K562 (cell line): ENCODE measurements around the gene ROPN1L. TPM values are rescaled to one million over a fixed set of nuclear protein-coding genes. Genes with fewer than 3 reads are reported as not detected.

Experiments
- ATAC-seq: fragments of 200-7000 bp; cut with Tn5 transposase; 3 replicates; pipeline ENCODE4 v1.9.1; 2020; ENCODE audit warnings: moderate library complexity
- BruUV-seq: library from RNA; stranded (reverse); fragments of 400-500 nt; replicated peaks from 2 replicates; lab custom pipeline; 2021; lab: Mats Ljungman, UMichigan
- CTCF ChIA-PET: fragments of 300-600 bp; formaldehyde crosslinking; extraction: SDS; loops from one replicate; lab custom pipeline; 2021; ENCODE audit warnings: low intra/inter-chr PET ratio; lab: Yijun Ruan, JAX
- POLR2A ChIA-PET: fragments of 300-600, 350-650 bp; sonication (Branson Sonifier 250); formaldehyde crosslinking; extraction: SDS; loops from one replicate; lab custom pipeline; 2021; ENCODE audit warnings: antibody characterized with exemption, inconsistent platforms; lab: Yijun Ruan, JAX
- DNase-seq, 4 experiments: peaks; one replicate each; pipeline versions ENCODE4 v3.0.0 to v3.0.0-alpha.2; 2011 to 2018; ENCODE audit warnings: low spot score in 3 of 4, mixed read lengths in 3 of 4; ENCODE audit errors: extremely low read depth in 1 of 4
- FAIRE-seq: peaks from 2 replicates; lab custom pipeline; 2011; peaks lifted over from hg19 to GRCh38; lab: Jason Lieb, UNC
- H2AFZ ChIP-seq: 2 replicates; pipeline ENCODE4 v1.6.0; 2011; ENCODE audit warnings: low read depth, low read length, control low read depth, inconsistent platforms
- H3K27ac ChIP-seq: fragments of 200-600 bp; 3 replicates; pipeline ENCODE4 v1.8.0; 2011; ENCODE audit warnings: low read depth, mild to moderate bottlenecking, control low read depth, inconsistent platforms, low read length, moderate library complexity, mixed read lengths; ENCODE audit errors: extremely low read depth
- H3K27me3 ChIP-seq, 2 experiments: fragments of 300-600 bp in 1 of 2; 2 replicates in 1 of 2; 3 replicates in 1 of 2; pipeline versions ENCODE4 v1.6.0 to v1.8.0; 2011; ENCODE audit warnings: inconsistent platforms in 2 of 2, low read length in 2 of 2, mild to moderate bottlenecking in 1 of 2, mixed read lengths in 1 of 2, moderate library complexity in 1 of 2; ENCODE audit not compliant: control insufficient read depth in 2 of 2, insufficient read depth in 2 of 2
- H3K36me3 ChIP-seq: fragments of 300-600 bp; 3 replicates; pipeline ENCODE4 v1.8.0; 2011; ENCODE audit warnings: mild to moderate bottlenecking, low read length, inconsistent platforms; ENCODE audit not compliant: control insufficient read depth, insufficient read depth
- H3K4me1 ChIP-seq, 2 experiments: fragments of 200-600 bp in 1 of 2; replicated peaks in 1 of 2; 2 replicates in 1 of 2; 3 replicates in 1 of 2; pipeline versions ENCODE4 v1.5.1 to v1.8.0; 2011; ENCODE audit warnings: inconsistent platforms in 2 of 2, low read length in 2 of 2, mild to moderate bottlenecking in 1 of 2, mixed read lengths in 1 of 2, moderate library complexity in 1 of 2; ENCODE audit not compliant: control insufficient read depth in 2 of 2, insufficient read depth in 2 of 2
- H3K4me2 ChIP-seq: 2 replicates; pipeline ENCODE4 v1.6.1; 2011; ENCODE audit warnings: low read length, control low read depth, inconsistent platforms, mixed read lengths; ENCODE audit not compliant: insufficient read depth
- H3K4me3 ChIP-seq: fragments of 200-600 bp; sonication (generic), shearing (Covaris generic); 2 replicates; pipeline ENCODE4 v1.5.1; 2016; ENCODE audit warnings: control low read depth, inconsistent platforms
- H3K79me2 ChIP-seq: fragments of 200-600 bp; 3 replicates; pipeline ENCODE4 v1.8.0; 2011; ENCODE audit warnings: low read length, inconsistent platforms; ENCODE audit not compliant: control insufficient read depth, insufficient read depth
- H3K9ac ChIP-seq, 2 experiments: 2 replicates each; pipeline versions ENCODE4 v1.6.0 to v1.6.1; 2011; ENCODE audit warnings: low read depth in 2 of 2, low read length in 2 of 2, control low read depth in 1 of 2, inconsistent platforms in 1 of 2, mild to moderate bottlenecking in 1 of 2, mixed read lengths in 1 of 2; ENCODE audit not compliant: insufficient read depth in 1 of 2
- H3K9me1 ChIP-seq: one replicate; pipeline ENCODE4 v1.6.0; 2011; ENCODE audit warnings: inconsistent platforms, mild to moderate bottlenecking, low read length, moderate library complexity; ENCODE audit not compliant: control insufficient read depth, insufficient read depth
- H3K9me3 ChIP-seq: replicated peaks from 2 replicates; pipeline ENCODE4 v1.5.1; 2011; ENCODE audit warnings: low read depth, low read length, inconsistent platforms; ENCODE audit not compliant: control insufficient read depth, insufficient read depth
- H4K20me1 ChIP-seq: replicated peaks from 2 replicates; pipeline ENCODE4 v1.6.1; 2011; ENCODE audit warnings: low read length, inconsistent platforms, mixed read lengths; ENCODE audit not compliant: control insufficient read depth, insufficient read depth
- BDP1 ChIP-seq: IDR thresholded peaks from 3 replicates; pipeline ENCODE4 v1.6.1; 2011; ENCODE audit not compliant: insufficient read length, insufficient read depth
- FOXJ2 ChIP-seq: fragments of 200-800 bp; sonication (Bioruptor generic); IDR thresholded peaks from 2 replicates; pipeline ENCODE4 v1.6.1; 2016; ENCODE audit warnings: missing genetic modification characterization, missing compliant biosample characterization
- NFATC3 ChIP-seq: fragments of 450-650 bp; IDR thresholded peaks from 2 replicates; pipeline ENCODE4 v1.6.1; 2017; ENCODE audit warnings: mild to moderate bottlenecking
- RBM14 ChIP-seq: fragments of 200-400 bp; formaldehyde crosslinking; IDR thresholded peaks from 2 replicates; pipeline ENCODE4 v1.6.1; 2018; ENCODE audit warnings: low read depth, mild to moderate bottlenecking, low read length, moderate library complexity, borderline replicate concordance; ENCODE audit not compliant: insufficient read depth
- SP1 ChIP-seq: sonication (generic); formaldehyde crosslinking; IDR thresholded peaks from 2 replicates; pipeline ENCODE4 v1.8.1; 2022; ENCODE audit warnings: mild to moderate bottlenecking, missing genetic modification reagents
- ZNF197 ChIP-seq: fragments of 200-800 bp; sonication (Bioruptor generic); IDR thresholded peaks from 2 replicates; pipeline ENCODE4 v1.6.1; 2016; ENCODE audit warnings: low read depth, missing genetic modification characterization, missing compliant biosample characterization
- ZNF75A ChIP-seq: fragments of 450-650 bp; formaldehyde crosslinking; IDR thresholded peaks from 2 replicates; pipeline ENCODE4 v1.4.0; 2020; ENCODE audit warnings: mild to moderate bottlenecking
- WGBS: fragments of 100-300 bp; shearing (Covaris generic); methylation state at CpG from one replicate; pipeline ENCODE4 v1.1.6; 2016; ENCODE audit warnings: low coverage, mixed read lengths; ENCODE audit not compliant: insufficient coverage; ENCODE audit errors: missing lambda C conversion rate; 5-methylcytosine and 5-hydroxymethylcytosine counted together
- in situ Hi-C: fragments of 300-500 bp; cut with MboI; formaldehyde crosslinking; loops from 4 replicates; pipeline ENCODE4 v1.15.0; 2018; ENCODE audit warnings: inconsistent platforms, mixed read lengths
- intact Hi-C: fragments of 100-400 bp; cut with micrococcal nuclease; formaldehyde crosslinking; loops from 2 replicates; pipeline ENCODE4 v1.14.2; 2022
- polyA plus RNA-seq, 8 experiments: library from polyadenylated mRNA; depleted of rRNA in 4 of 8; stranded (reverse) in 5 of 8; unstranded in 3 of 8; fragments of >200 nt; fragmentation: Nextera tagmentation in 2 of 8; fragmentation: Illumina TruSeq in 1 of 8; extraction: Ambion mirVana in 2 of 8; extraction: Trizol in 1 of 8; gene quantifications; 2 replicates each; pipeline versions ENCODE4 v1.2.1 to v1.2.3, GENCODE V29; 2011 to 2014; ENCODE audit warnings: inconsistent platforms in 1 of 8, missing spikeins in 1 of 8
- total RNA-seq, 7 experiments: library from RNA; depleted of rRNA in 6 of 7; stranded (reverse); fragments of >200 nt in 6 of 7; fragmentation: Illumina TruSeq in 2 of 7; extraction: Trizol in 2 of 7; gene quantifications; 2 replicates each; pipeline versions ENCODE4 v1.2.1 to v1.2.3, GENCODE V29; 2011 to 2021; ENCODE audit warnings: low replicate concordance in 1 of 7
- TF ChIP-seq, protein P1 (sequence below), 2 experiments: IDR thresholded peaks in 1 of 2; conservative IDR thresholded peaks in 1 of 2; 2 replicates each; pipeline ENCODE4 v1.6.1; 2016; ENCODE audit warnings: low read depth in 2 of 2, mild to moderate bottlenecking in 1 of 2, missing compliant biosample characterization in 1 of 2, missing genetic modification characterization in 1 of 2, moderate library complexity in 1 of 2
- TF ChIP-seq, protein P2 (sequence below): fragments of 250-450 bp; sonication (Bioruptor Pico); IDR thresholded peaks from 2 replicates; pipeline ENCODE4 v1.5.0; 2021; ENCODE audit warnings: mild to moderate bottlenecking, borderline replicate concordance

Gene ROPN1L
- total and polyA plus RNA-seq, 9 of the 15 experiments (the other 6 are each of a cell fraction or from before 2014, with no cell fraction given): 0.04 to 0.85 (median 0.24) TPM; not detected in 3

DNA sequence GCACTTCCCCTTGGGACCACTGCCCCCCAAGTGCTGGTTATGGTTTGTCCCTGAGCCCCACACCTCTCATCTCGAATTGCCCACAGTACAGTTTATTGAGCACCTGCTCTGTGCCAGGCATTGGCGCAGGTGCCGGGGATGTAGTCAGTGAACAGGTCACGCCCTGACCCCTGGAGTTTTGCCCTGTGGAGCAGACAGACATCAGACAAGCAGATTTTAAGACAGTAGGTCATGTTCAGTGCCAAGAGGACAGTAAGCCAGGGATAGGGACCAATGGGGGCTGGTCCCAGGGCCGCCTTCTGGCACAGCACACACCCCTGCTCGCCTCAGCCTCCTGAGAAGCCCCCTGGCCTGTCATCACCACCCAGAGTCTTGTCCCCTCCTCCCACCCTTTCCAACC lies 21.9 kb downstream of the ROPN1L start:
- no peaks in the 10 kb centered on the region for H3K36me3 ChIP-seq

More for the DNA sequence above, 21.9 kb downstream of the ROPN1L start:
- H3K9me3 ChIP-seq: no peaks in the 10 kb centered on the region
- H3K9ac ChIP-seq: no peak overlapping the region; a peak in 1 of 4 replicates
- peaks cover 68 to 77% of the 10 kb centered on the region in 2 experiments for H3K27me3 ChIP-seq
- ATAC-seq (no peak), DNase-seq (no peak), FAIRE-seq (no peak)
- intact Hi-C loops (no loop called here), in situ Hi-C loops (loop anchor here (25.0 kb wide), 1 partner anchor 699 kb away; no protein-coding TSS in a partner anchor)
- no peak overlapping the region for H3K4me3 ChIP-seq
- H4K20me1 ChIP-seq: peaks cover 10% of the 10 kb centered on the region; the same call in 1 of the 2 replicates
- H3K79me2 ChIP-seq: no peaks in the 10 kb centered on the region
- POLR2A ChIA-PET: interaction anchor here (0.5 to 1.7 kb wide), 3 partner anchors 11 to 251 kb away, joined by 3 to 4 read pairs (median 3); no protein-coding TSS in a partner anchor
- no peaks in the 10 kb centered on the region for H3K4me1 ChIP-seq
- no peak overlapping the region for H2AFZ ChIP-seq
- CTCF ChIA-PET: no interaction called here
- no peak overlapping the region for H3K4me2 ChIP-seq
- no peak overlapping the region for H3K27ac ChIP-seq
- TF ChIP-seq ZNF197 (no peak), FOXJ2 (tag) (no peak), SP1 (CRISPR knock-in tag) (no peak), NFATC3 (no peak), RBM14 (no peak), ZNF75A (CRISPR knock-in tag) (no peak), BDP1 (no peak)
- TF ChIP-seq, protein P1, sequence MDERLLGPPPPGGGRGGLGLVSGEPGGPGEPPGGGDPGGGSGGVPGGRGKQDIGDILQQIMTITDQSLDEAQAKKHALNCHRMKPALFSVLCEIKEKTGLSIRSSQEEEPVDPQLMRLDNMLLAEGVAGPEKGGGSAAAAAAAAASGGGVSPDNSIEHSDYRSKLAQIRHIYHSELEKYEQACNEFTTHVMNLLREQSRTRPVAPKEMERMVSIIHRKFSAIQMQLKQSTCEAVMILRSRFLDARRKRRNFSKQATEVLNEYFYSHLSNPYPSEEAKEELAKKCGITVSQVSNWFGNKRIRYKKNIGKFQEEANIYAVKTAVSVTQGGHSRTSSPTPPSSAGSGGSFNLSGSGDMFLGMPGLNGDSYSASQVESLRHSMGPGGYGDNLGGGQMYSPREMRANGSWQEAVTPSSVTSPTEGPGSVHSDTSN (CRISPR knock-in tag; IDR thresholded peaks at IDR 0.05; ENCODE audit: low read depth): no peak
- TF ChIP-seq, protein P1 (tag; conservative IDR thresholded peaks at IDR 0.05; ENCODE audit: low read depth): no peak
- TF ChIP-seq, protein P2, sequence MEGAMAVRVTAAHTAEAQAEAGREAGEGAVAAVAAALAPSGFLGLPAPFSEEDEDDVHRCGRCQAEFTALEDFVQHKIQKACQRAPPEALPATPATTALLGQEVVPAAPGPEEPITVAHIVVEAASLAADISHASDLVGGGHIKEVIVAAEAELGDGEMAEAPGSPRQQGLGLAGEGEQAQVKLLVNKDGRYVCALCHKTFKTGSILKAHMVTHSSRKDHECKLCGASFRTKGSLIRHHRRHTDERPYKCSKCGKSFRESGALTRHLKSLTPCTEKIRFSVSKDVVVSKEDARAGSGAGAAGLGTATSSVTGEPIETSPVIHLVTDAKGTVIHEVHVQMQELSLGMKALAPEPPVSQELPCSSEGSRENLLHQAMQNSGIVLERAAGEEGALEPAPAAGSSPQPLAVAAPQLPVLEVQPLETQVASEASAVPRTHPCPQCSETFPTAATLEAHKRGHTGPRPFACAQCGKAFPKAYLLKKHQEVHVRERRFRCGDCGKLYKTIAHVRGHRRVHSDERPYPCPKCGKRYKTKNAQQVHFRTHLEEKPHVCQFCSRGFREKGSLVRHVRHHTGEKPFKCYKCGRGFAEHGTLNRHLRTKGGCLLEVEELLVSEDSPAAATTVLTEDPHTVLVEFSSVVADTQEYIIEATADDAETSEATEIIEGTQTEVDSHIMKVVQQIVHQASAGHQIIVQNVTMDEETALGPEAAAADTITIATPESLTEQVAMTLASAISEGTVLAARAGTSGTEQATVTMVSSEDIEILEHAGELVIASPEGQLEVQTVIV (CRISPR knock-in tag): no peak
- no TSS peak for BruUV-seq
- no peaks in the 10 kb centered on the region for H3K9me1 ChIP-seq
- WGBS: 30% methylated on average over 6 of the region's 6 CpGs
